Fibroblast of villous mesenchyme (primary cell): ENCODE results near the gene RASL11B. TPM values are rescaled to one million over a fixed set of nuclear protein-coding genes. Genes with fewer than 3 reads are reported as not detected.

Experiments used
- DNase-seq: peaks from one replicate; pipeline ENCODE4 v3.0.0-alpha.2; 2010; ENCODE audit warnings: low read depth
- H3K4me3 ChIP-seq: 2 replicates; pipeline ENCODE4 v1.5.1; 2011; ENCODE audit warnings: low read depth, mild to moderate bottlenecking, low read length
- total RNA-seq: library from RNA; depleted of rRNA; stranded (reverse); fragments of >200 nt; gene quantifications from 2 replicates; pipeline ENCODE4 v1.2.3, GENCODE V29; 2012
- TF ChIP-seq, protein P1 (sequence below): IDR thresholded peaks from 2 replicates; pipeline ENCODE4 v1.5.1; 2012; ENCODE audit warnings: low read depth, mild to moderate bottlenecking, low read length; ENCODE audit not compliant: insufficient read depth

Gene RASL11B
- total RNA-seq, 1 donor: 0.43 TPM

DNA sequence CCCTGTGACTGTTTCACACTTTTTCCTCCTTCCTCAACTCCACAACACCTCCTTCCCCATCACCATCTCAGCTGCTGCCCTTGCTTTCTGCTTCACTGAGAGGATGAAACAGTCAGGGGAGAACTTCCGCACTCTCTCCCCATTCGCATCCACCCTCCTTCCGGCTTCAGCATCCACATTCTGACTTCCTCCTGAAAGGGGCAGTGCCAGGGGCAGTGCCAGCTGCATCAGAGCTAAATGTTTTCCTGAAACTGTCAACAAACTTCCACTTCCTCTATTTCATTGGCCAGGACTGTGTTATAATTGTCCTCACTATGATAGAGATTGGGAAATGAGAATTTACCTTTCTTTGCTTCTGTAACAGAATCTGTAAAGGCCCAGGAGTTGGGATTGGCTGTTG, 18.2 kb upstream of the RASL11B start:
- TF ChIP-seq, protein P1, sequence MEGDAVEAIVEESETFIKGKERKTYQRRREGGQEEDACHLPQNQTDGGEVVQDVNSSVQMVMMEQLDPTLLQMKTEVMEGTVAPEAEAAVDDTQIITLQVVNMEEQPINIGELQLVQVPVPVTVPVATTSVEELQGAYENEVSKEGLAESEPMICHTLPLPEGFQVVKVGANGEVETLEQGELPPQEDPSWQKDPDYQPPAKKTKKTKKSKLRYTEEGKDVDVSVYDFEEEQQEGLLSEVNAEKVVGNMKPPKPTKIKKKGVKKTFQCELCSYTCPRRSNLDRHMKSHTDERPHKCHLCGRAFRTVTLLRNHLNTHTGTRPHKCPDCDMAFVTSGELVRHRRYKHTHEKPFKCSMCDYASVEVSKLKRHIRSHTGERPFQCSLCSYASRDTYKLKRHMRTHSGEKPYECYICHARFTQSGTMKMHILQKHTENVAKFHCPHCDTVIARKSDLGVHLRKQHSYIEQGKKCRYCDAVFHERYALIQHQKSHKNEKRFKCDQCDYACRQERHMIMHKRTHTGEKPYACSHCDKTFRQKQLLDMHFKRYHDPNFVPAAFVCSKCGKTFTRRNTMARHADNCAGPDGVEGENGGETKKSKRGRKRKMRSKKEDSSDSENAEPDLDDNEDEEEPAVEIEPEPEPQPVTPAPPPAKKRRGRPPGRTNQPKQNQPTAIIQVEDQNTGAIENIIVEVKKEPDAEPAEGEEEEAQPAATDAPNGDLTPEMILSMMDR: no peak
- DNase-seq: no peak
- no peak overlapping the region for H3K4me3 ChIP-seq

DNA sequence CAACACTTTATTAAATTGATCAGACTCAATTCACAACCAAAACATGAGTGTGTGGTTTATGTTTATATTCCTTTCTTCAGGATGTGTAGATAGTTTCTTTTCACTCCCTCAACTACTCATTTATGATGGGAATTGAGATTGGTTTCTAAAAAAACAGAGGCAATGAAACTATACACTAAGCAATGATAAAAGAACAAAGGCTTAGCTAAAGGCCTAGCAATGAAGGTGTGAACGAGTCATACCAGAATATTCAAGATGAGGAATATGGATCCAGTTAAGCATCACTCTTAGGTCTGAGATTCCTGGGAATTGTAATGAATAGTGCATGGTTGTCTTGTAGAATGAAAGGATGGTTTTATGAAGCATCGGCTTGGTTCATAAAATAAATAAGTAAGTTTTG, 17.5 kb upstream of the RASL11B start:
- no peak for DNase-seq
- H3K4me3 ChIP-seq: no peak overlapping the region
- TF ChIP-seq, protein P1: no peak

DNA sequence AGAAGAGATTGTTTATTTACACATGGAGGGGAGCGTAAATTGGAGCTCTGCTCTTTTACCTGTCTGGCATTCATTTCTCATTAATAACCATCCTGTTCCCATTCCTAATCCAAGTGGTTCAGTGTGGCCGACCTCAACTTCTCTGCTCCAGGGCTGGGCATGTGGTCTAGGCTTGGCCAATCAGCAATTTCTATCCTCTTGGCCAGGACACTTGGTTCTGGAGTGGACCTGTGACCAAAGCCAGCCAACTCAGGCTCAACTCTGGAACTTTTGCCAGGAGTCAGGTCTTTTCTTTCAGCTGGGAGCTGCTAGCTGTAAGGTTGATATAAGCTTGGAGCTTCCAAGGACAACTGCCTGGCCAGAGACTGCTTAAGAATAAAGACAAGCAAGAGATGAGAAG, 15.6 kb upstream of the RASL11B start:
- TF ChIP-seq, protein P1: no peak
- DNase-seq: no peak
- no peak overlapping the region for H3K4me3 ChIP-seq

DNA sequence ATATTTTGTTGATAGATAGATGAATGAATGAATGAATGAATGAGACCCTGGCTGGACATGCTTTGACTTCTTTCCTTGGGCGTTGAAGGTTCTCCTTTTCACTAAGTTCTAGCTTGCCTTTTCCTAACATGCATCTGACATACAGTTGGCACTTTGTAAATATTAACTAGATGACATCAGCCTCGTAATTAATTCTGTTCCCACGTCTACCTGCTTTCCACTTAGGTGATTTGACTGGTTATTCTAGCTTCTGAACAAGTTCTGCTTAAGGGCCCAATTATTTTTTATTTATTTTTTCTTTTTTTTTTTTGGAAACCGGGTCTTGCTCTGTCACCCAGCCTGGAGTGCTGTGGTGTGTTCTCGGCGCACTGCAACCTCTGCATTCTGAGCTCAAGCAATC, 13.9 kb upstream of the RASL11B start:
- no peak for DNase-seq
- no peak overlapping the region for H3K4me3 ChIP-seq
- TF ChIP-seq, protein P1: no peak

DNA sequence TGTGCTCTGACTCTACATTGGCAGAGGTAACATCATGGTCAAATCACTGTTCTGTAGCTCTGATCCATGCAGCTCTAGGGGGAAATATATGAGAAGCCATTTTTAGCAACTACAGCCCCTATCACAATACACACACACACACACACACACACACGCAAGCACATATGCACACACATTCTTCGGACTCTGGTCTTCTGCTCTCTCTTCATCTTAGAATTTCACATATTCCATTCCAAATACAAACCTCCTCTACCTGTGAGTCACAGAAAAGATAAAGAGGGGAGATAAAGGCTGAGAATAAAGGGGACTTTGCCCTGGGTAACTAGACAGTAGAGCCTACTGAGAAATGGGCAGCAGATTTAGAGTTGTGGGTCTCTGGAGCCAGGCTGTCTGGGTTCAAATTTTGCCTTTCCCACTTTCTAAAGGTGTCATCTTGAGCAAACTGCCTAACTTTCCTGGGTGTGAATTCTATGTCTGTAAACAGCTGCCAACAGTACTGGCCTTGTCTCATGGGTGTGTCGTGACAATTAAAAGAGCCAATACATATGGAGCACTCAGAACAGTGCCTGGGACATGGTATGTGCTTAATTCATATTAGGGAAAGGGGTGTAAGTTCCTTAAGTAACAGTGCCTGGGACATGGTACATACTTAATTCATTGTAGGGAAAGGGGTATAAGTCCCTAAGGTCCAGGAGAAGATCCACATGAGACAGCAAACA, 11.6 kb upstream of the RASL11B start:
- DNase-seq: no peak
- TF ChIP-seq, protein P1: no peak
- H3K4me3 ChIP-seq: no peak overlapping the region

DNA sequence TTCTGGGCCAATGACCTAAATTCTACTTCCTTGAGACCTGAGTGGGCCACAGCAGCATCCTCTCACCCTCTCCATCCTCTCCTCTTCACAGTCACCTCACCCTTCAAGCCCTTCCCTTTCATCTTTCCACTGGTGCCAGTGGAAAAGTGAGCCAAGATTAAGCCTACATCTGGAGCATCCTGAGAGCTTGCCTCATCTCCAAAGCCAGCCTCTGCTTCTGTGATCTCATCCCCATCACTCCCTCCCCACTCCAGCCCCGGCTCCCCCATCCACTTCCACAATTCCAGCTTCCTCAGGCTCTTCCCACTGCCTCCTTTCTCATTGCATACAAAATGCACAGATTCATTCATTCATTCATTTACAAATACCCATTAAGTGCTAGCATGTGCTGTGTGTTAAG, 10.1 kb upstream of the RASL11B start:
- DNase-seq: no peak
- no peak overlapping the region for H3K4me3 ChIP-seq
- TF ChIP-seq, protein P1: no peak

DNA sequence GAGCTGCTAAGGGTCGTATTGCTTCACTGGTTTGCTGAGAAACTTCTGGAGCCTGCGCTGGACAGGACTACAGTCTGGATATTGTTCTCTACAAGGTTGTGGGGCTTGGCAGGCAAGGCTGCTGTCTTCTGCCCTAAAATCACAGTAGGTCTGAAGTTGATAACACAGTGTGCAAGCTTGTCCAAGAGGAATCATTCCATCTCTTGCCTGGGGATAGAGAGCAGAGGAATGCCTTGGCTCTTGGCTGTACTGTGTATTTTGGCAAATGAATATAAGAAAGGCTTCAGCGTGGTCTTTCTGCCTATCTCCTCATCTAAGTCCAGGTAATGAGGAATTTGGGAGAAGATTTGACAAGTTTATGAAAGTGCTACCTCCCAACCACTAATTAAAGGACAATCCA, 9.4 kb upstream of the RASL11B start:
- TF ChIP-seq, protein P1: no peak
- H3K4me3 ChIP-seq: no peak overlapping the region
- no peak for DNase-seq
